ENCODE results near the gene TBC1D22B. TPM values are rescaled to one million over a fixed set of nuclear protein-coding genes. Genes with fewer than 3 reads are reported as not detected.

The TBC1D22B gene
- total and polyA plus RNA-seq, 2 of the 13 experiments (the other 11 are each of a cell fraction or from before 2014, with no cell fraction given): 9.7 to 12.9 TPM

- TF ChIP-seq, protein P1, sequence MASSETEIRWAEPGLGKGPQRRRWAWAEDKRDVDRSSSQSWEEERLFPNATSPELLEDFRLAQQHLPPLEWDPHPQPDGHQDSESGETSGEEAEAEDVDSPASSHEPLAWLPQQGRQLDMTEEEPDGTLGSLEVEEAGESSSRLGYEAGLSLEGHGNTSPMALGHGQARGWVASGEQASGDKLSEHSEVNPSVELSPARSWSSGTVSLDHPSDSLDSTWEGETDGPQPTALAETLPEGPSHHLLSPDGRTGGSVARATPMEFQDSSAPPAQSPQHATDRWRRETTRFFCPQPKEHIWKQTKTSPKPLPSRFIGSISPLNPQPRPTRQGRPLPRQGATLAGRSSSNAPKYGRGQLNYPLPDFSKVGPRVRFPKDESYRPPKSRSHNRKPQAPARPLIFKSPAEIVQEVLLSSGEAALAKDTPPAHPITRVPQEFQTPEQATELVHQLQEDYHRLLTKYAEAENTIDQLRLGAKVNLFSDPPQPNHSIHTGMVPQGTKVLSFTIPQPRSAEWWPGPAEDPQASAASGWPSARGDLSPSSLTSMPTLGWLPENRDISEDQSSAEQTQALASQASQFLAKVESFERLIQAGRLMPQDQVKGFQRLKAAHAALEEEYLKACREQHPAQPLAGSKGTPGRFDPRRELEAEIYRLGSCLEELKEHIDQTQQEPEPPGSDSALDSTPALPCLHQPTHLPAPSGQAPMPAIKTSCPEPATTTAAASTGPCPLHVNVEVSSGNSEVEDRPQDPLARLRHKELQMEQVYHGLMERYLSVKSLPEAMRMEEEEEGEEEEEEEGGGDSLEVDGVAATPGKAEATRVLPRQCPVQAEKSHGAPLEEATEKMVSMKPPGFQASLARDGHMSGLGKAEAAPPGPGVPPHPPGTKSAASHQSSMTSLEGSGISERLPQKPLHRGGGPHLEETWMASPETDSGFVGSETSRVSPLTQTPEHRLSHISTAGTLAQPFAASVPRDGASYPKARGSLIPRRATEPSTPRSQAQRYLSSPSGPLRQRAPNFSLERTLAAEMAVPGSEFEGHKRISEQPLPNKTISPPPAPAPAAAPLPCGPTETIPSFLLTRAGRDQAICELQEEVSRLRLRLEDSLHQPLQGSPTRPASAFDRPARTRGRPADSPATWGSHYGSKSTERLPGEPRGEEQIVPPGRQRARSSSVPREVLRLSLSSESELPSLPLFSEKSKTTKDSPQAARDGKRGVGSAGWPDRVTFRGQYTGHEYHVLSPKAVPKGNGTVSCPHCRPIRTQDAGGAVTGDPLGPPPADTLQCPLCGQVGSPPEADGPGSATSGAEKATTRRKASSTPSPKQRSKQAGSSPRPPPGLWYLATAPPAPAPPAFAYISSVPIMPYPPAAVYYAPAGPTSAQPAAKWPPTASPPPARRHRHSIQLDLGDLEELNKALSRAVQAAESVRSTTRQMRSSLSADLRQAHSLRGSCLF (CRISPR knock-in tag; IDR thresholded peaks at IDR 0.05; ENCODE audit: borderline replicate concordance): no peak
- TF ChIP-seq, protein P2, sequence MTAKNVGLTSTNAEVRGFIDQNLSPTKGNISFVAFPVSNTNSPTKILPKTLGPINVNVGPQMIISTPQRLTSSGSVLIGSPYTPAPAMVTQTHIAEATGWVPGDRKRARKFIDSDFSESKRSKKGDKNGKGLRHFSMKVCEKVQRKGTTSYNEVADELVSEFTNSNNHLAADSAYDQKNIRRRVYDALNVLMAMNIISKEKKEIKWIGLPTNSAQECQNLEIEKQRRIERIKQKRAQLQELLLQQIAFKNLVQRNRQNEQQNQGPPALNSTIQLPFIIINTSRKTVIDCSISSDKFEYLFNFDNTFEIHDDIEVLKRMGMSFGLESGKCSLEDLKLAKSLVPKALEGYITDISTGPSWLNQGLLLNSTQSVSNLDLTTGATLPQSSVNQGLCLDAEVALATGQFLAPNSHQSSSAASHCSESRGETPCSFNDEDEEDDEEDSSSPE (CRISPR knock-in tag; IDR thresholded peaks at IDR 0.05): no peak
Measured at GRCh38 chr6:37303091-37303660, 45.6 kb downstream of the TBC1D22B start (continued).

- Histone ChIP-seq H3K4me1 (ENCODE audit: insufficient read depth, low read length) (no peaks in the 10 kb centered on the region), H3K79me2 (ENCODE audit: insufficient read depth, low read length) (no peaks in the 10 kb centered on the region), H3K9ac (ENCODE audit: insufficient read depth, low read depth, low read length) (no peak overlapping the region), H3K4me2 (ENCODE audit: low read depth, low read length) (no peak overlapping the region), H3K9me3 (ENCODE audit: low read length) (no peaks in the 10 kb centered on the region), H2AFZ (ENCODE audit: low read length) (no peak overlapping the region), H3K36me3 (replicated peaks in 1 of 2; ENCODE audit: control insufficient read depth in 1 of 2, insufficient read depth in 2 of 2, low read length in 2 of 2) (peaks cover 17 to 50% of the 10 kb centered on the region in 2 experiments; a peak in 4 of 5 replicates), H3K4me3 (replicated peaks in 1 of 3; ENCODE audit: insufficient read depth in 1 of 3, low read depth in 2 of 3, low read length in 3 of 3) (no peak overlapping the region), H3K27ac (ENCODE audit: extremely low read length, insufficient read depth, low read length) (no peak overlapping the region), H3K27me3 (ENCODE audit: control insufficient read depth in 1 of 2, insufficient read depth in 2 of 2, low read length in 2 of 2) (no peaks in the 10 kb centered on the region), H4K20me1 (ENCODE audit: insufficient read depth, low read length) (no peaks in the 10 kb centered on the region)
- ChIA-PET CTCF (ENCODE audit: low intra/inter-chr PET ratio, low total read pairs) (interaction anchor here (1.4 kb wide), 1 partner anchor 11 kb away, joined by 3 read pairs; no protein-coding TSS in a partner anchor), POLR2A (no interaction called here)
- ATAC-seq: peak; percentile 85
- WGBS (ENCODE audit: low lambda C conversion rate): 79% methylated on average over 3 of the region's 3 CpGs
- no TSS peak for BruUV-seq (replicated peaks)
- peak; percentile 74 for FAIRE-seq
- in situ Hi-C loops (cut with HindIII; ENCODE audit: extremely low pct_ligation_motif_present, low pct_unique_long_range_greater_than_20kb): no loop called here
- DNase-seq (ENCODE audit: low spot score): peak; percentile 36
- intact Hi-C loops (cut with micrococcal nuclease; ENCODE audit: unreplicated experiment): no loop called here
- TF ChIP-seq, protein P3, sequence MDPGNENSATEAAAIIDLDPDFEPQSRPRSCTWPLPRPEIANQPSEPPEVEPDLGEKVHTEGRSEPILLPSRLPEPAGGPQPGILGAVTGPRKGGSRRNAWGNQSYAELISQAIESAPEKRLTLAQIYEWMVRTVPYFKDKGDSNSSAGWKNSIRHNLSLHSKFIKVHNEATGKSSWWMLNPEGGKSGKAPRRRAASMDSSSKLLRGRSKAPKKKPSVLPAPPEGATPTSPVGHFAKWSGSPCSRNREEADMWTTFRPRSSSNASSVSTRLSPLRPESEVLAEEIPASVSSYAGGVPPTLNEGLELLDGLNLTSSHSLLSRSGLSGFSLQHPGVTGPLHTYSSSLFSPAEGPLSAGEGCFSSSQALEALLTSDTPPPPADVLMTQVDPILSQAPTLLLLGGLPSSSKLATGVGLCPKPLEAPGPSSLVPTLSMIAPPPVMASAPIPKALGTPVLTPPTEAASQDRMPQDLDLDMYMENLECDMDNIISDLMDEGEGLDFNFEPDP (CRISPR knock-in tag; conservative IDR thresholded peaks at IDR 0.05): 0 out of 2 replicates have a peak, but pooled peaks have one; percentile 36
- no peak for TF ChIP-seq ZNF678 (CRISPR knock-in tag; IDR thresholded peaks at IDR 0.05)
- peak; percentile 94 for TF ChIP-seq ZNF263 (CRISPR knock-in tag; IDR thresholded peaks at IDR 0.05)
- TF ChIP-seq STAG1 (CRISPR knock-in tag; IDR thresholded peaks at IDR 0.05): peak; percentile 53
- peak; percentile 73 for TF ChIP-seq CTCF (CRISPR knock-in tag; IDR thresholded peaks at IDR 0.05)
- TF ChIP-seq, protein P4, sequence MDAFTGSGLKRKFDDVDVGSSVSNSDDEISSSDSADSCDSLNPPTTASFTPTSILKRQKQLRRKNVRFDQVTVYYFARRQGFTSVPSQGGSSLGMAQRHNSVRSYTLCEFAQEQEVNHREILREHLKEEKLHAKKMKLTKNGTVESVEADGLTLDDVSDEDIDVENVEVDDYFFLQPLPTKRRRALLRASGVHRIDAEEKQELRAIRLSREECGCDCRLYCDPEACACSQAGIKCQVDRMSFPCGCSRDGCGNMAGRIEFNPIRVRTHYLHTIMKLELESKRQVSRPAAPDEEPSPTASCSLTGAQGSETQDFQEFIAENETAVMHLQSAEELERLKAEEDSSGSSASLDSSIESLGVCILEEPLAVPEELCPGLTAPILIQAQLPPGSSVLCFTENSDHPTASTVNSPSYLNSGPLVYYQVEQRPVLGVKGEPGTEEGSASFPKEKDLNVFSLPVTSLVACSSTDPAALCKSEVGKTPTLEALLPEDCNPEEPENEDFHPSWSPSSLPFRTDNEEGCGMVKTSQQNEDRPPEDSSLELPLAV (CRISPR knock-in tag; conservative IDR thresholded peaks at IDR 0.05; ENCODE audit: low read depth): no peak
- peak; percentile 44; the same call in 1 of the 2 replicates for TF ChIP-seq SMC3 (IDR thresholded peaks at IDR 0.05; ENCODE audit: low read length)
- TF ChIP-seq ZNF550 (CRISPR knock-in tag; IDR thresholded peaks at IDR 0.05; ENCODE audit: borderline replicate concordance): no peak
Measured at GRCh38 chr6:37303891-37304503, 46.4 kb downstream of the TBC1D22B start.

All from HepG2 (cell line).